Measurements from ENCODE around the gene PRKAG2.

PRKAG2 gene

DNA sequence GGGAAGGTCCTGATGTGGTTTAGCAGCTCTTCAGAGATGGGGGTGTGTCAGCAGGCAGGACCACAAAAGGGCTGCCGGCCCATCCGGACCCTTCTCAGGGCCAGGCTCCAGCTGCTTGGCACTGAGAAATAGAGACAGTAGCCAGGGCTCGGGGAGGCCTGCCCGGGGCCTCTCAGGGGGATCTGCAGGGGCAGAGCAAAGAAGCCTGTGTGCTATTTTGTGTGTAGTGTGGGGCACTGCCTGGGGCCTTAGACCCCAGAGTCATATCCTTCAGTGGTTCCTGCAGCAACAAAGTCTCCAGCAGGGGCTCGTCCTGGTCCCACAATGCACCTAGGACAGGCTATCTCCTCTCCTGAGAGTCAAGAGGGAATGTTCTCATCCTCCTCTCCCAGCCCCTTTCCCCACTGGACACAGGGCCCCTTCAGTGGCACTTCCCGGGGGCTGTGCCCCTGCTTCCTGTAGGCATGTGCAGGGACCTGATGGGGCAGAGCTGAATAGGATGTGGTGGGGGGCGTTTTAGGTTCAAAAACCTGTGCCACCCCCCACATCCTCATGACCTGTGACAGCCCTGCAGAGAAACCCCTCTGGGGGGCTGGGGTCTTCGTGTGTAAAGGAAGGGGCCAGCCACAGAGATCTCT, 197.7 kb downstream of the PRKAG2 start:
- no peak for DNase-seq (ENCODE audit: low spot score)

DNA sequence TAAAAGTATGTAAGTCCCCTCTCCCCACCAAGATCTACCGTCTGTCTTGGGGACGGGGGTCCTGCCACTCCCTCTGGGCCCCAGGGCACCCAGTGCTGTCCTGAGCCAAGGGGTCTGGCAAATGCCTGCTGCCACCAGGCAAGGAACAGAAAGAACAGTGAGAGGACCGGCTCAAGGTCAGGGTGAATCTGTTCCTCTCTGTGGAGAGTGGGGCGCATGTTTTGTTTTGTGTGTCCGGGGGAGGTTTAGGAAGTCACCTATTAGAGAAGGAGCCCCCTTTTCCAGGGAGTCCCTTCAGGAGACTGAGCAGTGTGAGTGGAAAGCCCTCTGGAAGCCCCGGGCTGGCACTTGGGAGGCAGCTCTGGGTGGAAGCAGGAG, 198.7 kb downstream of the PRKAG2 start:
- DNase-seq (ENCODE audit: low spot score) = no peak

DNA sequence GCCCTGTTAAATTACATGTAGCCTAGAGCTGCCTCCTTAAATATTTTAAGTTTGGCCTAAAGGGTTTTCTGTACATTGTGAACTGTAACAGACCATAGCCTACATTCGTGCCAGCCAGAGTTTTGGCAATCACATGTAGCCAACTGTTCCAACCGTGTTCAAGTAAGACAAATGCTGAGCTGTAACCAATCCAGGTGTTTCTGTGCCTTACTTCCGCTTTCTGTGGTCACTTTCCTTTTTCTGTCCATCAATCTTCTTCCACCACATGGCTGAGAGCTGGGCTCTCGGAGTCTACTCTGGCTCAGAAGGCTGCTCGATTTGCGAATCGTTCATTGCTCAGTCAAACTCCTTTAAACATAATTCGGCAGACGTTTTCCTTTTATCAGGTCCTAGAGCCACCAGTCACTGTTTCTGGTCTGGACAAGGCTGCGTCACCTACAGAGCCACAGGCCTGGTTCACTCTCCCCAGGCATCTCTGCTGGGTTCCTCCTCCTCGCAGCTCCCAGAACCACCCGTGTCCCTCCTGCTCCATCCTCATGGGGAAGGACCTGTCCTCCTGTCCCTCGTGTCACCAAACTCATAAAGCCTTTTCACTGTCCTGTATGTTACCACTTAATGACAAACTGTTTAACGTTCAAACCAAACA, 199.2 kb downstream of the PRKAG2 start:
- no peak for DNase-seq (ENCODE audit: low spot score)

DNA sequence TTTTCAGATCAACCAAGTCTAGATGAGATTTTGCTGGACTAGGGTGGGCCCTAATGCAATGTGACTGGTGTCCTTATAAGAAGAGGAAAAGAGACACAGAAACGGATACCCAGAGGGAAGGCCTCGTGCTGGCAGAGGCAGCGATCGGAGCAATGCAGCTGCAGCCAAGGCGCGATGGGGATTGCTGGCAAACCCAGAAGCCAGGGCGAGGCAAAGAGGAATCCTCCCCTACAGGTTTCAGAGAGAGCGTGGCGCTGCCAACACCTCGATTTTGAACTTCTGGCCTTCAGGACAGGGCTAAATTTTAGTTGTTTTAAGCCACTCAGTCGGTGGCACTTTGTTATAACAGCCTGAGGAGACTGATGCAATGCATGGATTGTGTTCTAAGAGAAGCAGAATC, 200.2 kb downstream of the PRKAG2 start:
- no peak for DNase-seq (ENCODE audit: low spot score)

DNA sequence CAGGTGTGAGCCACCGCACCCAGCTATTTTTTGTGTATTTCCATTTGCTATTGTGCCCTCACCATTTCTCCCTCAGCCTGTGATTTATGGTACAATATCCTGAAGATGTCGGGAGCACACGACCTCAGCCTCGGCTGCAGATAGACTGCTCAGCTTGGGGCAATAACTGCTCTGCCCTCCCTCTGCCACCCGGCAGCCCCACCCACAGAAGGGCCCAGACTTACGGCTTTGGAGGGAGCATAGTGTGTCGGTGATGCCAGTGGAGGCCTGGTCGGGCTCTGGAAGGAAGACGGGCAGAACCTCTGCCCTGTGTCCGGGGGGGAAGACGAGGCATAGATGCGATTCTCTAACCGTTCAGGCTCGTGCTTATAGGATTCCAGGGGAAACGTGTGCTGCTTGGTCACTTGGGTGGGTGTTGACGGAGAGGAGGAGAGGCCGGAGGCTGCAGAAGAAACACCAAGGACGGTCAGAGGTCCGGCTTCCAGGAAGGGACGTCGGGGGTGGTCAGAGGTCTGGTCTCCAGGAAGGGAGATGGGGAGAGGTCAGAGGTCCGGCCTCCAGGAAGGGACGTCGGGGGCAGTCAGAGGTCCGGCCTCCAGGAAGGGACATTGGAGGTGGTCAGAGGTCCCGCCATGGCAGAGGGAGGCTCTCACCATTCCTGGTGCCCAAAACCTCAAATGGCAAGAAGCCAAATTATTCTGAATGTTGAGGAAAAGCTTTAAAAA, 201.6 kb downstream of the PRKAG2 start:
- DNase-seq (ENCODE audit: low spot score) = no peak

DNA sequence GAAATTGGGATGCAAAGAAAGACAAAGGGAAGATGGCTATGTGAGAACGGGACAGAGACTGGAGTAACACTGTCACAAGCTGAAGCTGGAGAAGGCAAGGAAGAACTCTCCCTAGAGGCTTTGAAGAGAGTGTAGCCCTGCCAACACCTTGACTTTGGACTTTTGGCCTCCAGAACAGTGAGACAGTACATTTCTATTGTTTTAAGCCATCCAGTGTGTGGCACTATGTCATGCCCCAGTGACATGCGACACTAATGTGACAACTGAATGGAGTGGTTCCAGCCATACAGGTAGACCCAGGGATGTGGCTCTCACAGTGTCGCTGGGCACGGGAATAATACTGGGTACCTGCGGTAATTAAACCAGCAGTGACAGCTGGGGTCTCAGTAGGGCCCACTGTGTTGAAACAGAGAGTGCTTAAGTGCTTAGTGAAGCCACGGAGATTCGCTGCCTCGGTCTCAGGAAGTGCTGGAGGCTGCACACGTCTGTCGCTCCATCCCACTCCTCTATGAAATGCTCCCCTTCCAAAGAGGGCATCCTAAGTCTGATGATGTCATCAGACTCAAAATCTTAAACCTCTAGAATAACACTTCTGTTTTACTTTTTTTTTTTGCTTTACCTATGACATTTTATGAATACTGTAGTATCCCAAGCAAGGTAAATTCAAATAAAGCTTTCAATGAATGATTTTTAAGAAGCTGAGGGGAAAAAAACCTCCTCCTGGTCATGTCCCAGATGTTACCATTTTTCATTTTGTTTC, 202.6 kb downstream of the PRKAG2 start:
- DNase-seq (ENCODE audit: low spot score) = no peak

DNA sequence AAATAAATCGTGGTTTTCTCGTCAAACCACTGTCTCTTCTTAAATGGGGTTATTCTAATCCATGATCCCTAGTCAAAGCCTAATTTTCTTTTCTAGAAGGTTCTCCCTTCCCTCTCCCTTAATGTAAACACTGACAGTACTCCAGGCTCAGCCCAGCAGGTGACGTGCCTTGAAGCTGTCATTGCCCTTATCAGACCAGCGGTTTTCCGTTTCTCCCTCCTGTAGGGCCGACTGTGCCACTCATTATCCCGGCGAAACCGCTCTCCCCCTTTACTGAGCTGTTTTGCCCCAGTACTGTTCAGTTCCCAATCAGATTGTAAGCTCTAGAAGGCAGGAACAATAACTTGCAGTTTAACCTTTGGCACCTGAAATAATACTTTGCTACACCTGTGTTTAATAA, 203.7 kb downstream of the PRKAG2 start:
- DNase-seq (ENCODE audit: low spot score) = no peak

DNA sequence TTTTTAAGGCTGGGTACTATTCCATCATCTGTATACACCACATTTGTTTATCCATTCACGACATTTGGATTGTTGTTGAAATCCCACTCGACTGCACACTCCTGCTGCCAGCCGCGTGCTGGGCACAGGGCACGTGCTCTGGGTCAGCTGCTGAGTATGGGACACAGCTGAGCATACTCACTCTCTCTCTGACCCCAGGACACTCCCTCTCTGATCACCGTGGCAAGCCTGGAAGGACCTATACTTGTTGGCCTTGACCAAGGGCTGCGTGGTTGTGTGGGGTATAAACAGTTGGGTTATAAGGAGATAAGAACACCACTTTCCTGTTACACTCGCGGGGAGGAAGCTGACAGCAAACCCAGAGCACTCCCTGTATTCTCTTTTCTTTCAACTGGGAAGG, 204.2 kb downstream of the PRKAG2 start:
- DNase-seq (ENCODE audit: low spot score) = no peak

DNA sequence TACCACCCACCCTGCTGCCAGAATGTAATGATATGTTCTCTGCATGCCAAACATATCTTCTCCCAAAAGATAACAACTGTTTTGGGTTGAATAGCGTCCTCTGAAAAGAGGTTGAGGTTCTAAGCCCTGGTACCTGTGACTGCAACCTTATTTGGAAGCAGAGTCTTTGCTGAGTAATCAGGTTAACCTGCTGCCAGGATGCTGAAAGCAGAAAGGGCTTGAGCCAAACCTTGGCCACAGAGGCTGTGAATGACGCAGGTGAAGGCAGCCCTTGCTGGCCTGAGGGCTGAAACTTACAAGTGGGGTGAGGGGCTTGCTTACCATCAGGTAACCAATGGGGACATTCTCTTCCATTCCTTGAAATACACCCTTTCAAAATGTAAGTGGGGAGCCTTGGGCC, 205.4 kb downstream of the PRKAG2 start:
- no peak for DNase-seq (ENCODE audit: low spot score)

DNA sequence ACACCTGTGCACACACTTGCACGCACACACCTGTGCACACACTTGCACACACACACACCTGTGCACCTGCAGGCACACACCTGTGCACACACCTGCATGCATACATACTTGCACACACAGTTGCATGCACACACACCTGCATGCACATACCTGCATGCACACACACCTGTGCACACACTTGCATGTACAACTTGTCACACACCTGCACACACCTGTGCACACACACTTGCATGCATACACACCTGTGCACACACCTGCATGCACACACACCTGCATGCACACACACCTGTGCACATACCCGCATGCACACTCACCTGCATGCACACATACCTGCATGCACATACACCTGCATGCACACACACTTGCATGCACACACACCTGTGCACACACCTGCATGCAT, 207.2 kb downstream of the PRKAG2 start:
- no peak for DNase-seq (ENCODE audit: low spot score)

DNA sequence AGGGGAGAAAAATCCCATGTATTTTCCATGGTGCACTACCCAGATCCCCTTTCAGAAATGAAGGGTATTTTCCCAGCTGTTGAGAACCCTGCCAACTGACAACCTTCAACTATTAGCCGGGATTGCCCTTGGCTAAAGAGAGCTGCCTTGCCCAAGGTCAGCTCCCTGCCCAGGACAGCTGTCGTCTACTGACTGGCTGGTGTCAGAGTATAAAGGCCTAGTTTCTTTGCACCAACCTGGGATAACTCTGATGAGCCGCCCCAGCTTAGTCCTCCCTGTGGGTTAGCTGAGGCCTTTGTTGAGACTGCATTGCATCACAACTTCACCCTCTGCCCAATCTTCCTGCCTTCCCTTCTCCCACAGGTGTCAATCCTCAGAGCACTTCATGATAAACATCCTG, 210.0 kb downstream of the PRKAG2 start:
- no peak for DNase-seq (ENCODE audit: low spot score)

DNA sequence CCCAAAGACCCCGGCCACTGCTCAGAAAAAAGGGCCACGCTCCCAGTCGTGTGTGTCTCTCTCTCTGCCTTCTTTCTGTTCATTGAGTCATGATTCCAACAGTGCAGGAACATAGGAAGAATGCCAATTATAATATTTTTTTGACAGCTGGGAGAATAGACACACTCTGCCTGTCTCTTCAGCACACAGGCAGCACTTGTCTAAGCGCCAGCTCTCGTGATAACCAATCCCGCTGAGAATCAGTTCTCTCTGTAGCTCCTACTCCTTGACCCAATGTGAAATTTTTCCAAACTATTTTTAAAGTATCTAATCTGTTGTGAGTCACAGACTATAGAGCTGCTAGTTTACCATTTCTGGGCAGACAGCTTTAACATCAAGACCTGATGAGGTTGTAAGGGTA, 211.5 kb downstream of the PRKAG2 start:
- DNase-seq (ENCODE audit: low spot score) = no peak

DNA sequence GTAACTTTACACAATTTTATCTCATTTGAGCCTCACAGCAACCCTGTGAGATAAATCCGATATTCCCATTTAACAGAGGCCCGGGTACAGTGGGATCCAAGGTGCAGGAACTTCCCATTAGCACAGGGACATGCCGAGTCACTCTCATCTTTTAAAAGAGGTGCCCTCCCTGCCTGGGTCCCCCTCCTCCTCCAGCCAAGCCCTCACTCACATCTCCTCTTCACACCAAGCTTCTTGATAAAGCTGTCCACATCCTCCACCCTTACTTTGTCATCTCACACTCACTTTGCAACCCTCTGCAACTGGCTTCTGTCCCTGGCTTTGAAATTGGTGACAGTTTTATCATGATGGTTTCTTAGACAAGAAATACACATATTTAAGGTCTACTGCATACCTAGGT, 212.6 kb downstream of the PRKAG2 start:
- DNase-seq (ENCODE audit: low spot score) = no peak

DNA sequence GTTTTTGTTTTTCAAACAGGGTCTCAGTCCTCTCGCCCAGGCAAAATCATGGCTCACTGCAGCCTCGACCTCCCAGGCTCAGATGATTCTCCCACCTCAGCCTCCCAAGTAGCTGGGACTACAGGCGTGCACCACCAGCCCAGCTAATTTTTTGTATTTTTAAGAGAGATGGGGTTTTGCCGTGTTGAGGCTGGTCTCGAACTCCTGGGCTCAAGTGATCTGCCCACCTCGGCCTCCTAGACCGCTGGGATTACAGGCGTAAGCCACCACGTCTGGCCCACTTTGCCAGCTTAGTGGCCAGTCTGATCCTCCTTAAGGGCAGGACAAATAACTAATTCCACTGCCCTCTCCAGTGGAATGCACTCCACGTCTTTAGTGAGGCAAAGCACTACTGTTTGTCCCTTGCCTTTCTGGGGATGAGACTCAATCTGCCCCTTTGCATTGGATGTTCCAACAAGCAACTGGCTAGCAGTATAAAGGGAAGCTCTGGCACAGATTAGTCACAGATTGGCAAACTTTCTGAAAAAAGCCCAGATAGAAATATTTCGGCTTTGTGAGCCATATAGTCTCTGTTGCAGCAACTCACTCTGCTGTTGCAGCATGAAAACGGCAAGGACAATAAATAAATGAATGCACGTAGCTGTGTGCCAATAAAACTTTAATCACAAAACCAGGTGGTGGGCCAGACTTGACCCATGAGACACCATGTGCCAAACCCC, 213.4 kb downstream of the PRKAG2 start:
- DNase-seq (ENCODE audit: low spot score) = no peak

DNA sequence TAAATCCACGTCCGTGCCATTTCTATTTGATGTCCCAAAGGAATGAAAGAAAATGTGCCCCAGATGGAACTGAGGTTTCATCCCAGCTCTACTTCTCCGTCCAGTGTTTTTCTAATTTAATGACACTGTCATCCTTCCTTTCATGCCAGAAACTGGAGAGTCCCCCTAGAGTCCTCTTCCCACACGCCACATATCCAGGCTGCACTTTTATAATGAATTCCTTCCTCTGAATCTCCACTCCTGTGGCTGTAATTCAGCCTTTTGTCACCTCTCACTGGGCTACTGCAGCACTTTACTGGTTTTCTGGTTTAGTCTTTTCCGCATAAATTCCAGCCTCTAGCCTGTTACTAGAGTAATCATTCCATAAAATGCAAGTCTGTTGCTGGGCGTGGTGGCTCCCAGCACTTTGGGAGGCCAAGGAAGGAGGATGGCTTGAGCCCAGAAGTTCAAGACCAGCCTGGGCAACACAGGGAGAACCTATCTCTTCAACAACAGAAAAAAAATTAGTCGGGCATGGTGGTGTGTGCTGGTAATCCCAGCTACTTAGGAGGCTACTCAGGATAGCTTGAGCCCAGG, 214.6 kb downstream of the PRKAG2 start:
- DNase-seq (ENCODE audit: low spot score) = no peak

DNA sequence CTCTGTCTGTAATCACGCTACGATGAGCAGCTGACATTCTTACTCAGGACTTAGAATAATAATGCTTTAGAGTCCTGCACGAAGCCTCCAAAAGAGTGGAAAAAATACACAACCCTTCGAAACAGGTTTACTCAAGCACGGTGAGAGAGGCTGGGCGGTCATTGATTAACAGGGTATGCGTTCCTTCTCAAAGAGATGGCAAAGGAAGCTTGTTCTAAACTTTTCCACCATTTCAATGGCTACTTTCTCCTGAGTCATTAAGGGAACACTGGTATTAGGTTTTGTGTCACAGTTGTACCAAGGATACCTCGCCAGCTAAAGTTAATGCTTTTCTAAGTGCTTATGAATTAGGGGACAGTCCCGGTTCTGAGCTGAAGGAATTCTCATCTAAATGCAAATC, 215.3 kb downstream of the PRKAG2 start:
- no peak for DNase-seq (ENCODE audit: low spot score)

DNA sequence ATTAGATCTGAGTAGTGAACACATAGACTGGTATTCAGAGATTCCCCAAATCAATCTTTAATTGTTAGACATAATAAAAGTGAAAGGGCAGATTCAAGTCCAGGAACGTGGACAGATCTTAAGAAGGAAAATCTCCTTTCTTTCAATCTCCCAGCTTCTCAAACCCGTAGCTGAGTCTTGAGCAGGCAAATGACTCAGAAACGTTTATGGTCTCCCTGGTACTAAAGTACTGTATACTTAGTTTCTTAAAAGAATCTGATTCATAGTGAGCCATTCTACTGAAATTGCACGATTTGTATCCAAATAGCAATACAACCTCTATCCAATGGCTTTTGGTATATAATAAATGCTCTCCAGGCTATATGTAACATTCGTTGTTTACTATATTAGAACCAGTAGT, 216.8 kb downstream of the PRKAG2 start:
- no peak for DNase-seq (ENCODE audit: low spot score)

DNA sequence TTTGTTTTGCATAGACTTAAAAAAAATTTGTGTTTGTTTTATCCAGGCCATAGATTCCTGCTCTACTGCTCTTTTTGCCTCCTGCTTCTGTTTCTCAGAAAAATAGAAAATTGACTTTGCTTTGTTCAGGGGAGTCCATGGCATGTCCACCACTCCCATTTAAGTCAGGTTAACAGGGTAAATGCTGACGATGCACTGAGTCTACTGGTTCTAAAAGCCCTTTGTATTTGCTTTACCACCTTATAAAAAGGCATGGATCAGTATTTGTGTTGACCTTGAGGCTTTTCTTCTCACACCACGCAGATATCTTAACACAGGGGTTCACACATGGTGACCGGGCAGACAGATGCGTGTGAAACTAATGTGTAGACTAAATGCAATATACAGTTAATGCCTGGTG, 217.7 kb downstream of the PRKAG2 start:
- DNase-seq (ENCODE audit: low spot score) = no peak

DNA sequence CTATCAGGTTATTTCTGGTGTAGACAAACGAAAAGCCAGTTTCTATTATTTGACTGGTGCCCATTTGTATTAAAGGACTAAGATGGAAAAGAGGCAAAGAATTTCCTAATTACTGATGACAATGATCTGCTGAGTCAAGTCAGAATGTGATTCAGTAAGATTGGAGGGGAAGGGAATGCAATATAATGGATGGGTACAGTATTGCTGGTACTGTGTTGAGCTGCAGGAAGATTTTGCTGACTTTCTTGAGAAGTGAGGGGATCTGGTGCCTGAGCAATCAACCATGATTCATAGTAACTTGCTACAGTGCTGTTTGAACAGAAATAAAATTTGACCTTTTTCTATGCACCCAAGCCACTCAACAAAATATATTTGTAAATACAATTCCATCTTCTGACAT, 218.1 kb downstream of the PRKAG2 start:
- DNase-seq (ENCODE audit: low spot score) = no peak

DNA sequence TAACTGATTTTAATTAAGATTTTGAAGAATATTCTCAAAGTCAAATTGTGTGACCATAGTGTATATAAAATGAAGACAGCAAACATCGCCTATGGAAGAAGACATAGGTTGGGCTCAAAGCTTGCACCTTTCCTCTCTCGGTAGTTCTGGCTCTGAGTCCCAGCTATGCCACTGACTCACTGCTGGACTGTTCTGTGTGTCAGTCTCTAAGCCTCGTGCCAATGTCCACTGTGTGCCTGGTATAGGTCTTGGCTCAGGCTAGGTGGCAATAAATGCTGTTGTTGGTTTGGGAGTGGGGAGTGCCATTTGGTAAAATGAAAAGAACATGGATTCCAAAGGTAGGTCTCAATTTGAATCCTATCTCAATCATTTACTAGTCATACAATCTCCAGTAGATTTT, 219.7 kb downstream of the PRKAG2 start:
- DNase-seq (ENCODE audit: low spot score) = no peak

DNA sequence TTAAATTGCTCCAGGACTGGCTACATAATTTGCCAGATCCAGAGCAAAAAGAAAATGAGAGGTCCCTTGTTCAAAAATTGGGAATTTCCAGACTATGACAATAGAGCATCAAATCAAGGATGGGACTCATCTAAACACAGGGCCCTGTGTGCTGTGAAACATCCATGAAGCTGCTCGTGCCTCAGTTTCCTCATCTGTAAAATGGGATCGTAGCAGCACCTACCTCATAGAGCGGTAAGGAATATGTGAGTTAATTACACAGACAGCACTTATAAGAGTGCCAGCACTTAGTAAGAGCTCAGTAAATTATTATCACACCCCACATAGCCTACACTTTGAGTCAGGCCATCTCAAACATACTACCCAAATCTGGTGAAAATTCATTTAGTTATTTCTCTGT, 221.4 kb downstream of the PRKAG2 start:
- no peak for DNase-seq (ENCODE audit: low spot score)

All from SK-N-DZ (cell line).